HL-60/S4 treated with phorbol 12-myristate 13-acetate at 8.2 ng/mL for 4 days and 3 days (cell line): ENCODE data around the gene HSPA12A.

Experiments
- in situ Hi-C: fragments of 300-500 bp; cut with MboI; formaldehyde crosslinking; loops from 2 replicates; pipeline ENCODE4 v1.15.0; 2022; ENCODE audit warnings: low sequenced_read_pairs

The HSPA12A gene

DNA sequence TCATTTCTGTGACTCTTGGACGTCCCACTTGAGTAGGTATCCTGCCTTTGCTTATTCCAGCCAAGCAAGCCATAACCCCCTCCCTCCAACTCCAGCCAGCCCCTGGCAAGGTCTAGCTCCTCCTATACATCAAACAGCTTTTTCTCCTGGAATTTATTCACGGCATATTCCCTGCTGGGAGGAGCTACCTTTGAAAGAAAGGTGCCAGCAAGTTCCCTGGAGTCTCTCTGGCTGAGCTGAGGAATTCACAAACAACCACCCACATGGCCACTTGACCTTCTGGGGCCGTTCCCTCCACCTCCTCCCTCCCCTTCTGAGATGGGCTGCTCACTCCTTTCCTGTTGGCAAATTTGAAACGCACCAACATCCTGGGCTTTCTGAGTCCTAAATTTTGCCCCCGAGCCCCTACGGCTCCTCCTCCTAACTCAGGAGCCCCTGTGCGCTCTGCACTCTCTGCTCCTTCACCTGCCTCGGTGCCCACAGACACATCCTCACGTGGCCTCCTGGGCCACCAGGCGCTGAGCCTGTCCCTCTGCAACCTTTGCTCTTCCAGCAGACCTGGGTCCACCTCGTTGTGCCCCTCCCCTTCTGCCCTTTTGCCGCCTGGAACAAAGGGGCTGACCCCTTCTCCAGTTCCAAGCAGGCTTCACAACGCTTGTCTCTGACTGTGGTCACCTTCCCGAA, 48.0 kb downstream of the HSPA12A start:
- in situ Hi-C loops, result no loop called here

GRCh38 chr10:116692225-116692624, 50.1 kb downstream of the HSPA12A start:
- in situ Hi-C loops, result no loop called here

DNA sequence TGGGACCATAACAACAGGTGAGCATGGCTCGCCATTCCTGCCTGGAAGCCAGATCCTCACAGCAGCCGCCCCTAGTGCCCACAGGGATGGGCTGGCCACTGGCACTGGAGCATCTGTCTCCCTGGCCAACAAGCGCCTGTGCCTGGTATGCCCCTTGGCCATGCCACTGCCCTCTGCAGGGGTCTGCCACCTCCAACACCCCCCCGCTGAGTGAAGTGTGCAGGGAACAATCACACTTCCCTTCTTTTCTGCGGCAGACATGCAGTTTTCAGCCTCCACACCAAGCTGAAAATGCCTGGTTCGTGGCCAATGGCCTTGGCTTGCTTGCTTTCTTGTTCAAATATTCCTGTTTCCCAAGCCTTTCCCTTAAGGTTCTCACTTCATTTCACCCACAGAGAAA, 50.7 kb downstream of the HSPA12A start:
- in situ Hi-C loops, result no loop called here

DNA sequence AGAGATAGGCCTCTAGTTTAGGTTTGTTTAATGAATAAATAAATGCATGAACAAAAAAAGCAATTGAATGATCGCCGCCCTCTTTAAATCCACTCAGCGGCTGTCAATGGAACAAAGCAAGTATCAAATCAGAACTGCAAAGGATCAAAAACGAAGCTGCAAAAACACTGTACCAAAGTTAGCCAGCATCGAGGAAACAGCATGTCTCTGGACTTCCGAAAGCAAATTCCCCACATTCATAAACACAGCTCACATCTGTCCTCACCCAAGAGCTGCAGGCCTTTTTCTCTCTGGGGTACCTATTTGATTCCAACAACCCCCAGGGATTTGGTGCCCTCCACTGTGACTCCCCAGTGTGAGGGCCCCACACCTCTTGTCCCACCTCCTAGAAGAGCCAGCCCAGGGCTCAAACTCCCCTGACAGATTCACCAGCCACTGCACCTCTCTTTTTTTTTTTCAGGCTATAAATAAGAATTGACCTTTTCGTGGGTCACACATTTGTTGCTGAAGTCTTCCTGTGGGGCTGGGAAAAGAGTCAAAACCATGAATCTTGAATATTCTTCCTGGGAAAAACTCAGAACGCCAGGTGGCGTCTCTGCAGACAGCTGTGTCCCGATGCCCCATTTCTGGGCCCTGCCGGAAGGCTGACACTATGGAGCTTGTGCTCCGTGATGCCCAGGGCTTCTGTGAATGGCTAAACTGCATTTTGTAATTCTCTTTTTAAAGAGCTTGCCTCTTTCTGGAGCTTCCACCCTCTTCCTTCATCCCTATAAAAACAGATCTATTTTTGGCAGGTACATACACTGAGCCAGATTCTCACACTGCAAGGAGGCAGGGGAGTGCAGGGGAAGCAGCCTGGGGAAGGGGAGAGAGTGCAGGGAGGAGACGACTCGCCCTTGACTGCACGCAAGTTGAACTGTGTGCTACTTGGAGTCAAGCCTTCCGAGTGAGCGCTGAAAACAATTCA, 51.7 kb downstream of the HSPA12A start:
- in situ Hi-C loops, result no loop called here

DNA sequence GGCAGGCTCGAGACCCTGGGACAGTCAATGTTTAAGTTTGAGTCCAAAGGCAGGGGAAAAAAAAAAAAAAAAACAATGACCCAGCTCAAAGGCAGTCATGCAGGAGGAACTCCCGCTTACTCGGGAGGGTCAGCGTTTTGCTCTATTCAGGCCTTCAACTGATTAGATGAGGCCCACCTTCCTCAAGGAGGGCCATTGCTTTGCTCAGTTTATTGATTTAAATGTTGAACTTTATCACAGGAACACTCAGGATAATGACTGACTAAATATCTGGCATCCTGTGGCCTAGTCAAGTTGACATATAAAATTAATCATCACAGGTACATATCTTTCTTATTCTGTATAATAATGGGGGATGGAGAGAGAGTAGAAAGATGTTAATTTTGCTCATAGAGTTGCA, 52.6 kb downstream of the HSPA12A start:
- in situ Hi-C loops, result no loop called here

GRCh38 chr10:116688741-116689495, 53.4 kb downstream of the HSPA12A start:
- in situ Hi-C loops, result no loop called here

DNA sequence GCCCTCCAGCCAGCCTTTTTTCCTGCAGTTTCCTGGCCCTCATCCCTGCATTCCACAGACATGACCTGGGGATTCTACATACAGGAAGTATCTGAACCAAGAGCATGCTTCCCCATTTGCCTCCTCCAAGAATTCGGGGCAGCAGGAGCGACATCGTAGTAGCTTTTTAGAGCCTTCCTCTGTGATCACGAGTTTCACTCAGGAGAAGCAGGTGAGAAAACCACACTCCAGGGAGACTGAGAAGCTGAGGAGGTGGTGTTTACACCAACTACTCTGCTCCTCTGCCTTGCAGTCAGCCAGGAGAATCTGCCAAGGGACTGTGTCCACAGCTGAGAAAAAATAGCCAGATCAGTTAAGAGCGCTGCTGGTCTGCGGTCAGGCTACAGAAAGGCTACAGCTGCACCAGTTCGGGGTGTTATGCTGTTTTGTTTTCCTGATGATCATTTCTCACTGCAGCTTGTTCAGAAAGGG, 54.1 kb downstream of the HSPA12A start:
- in situ Hi-C loops, result no loop called here

GRCh38 chr10:116687633-116688032, 54.7 kb downstream of the HSPA12A start:
- in situ Hi-C loops, result no loop called here

- in situ Hi-C loops, result no loop called here
Observed at GRCh38 chr10:116686632-116687031, 55.7 kb downstream of the HSPA12A start.

GRCh38 chr10:116685807-116686206, 56.6 kb downstream of the HSPA12A start:
- in situ Hi-C loops, result no loop called here

DNA sequence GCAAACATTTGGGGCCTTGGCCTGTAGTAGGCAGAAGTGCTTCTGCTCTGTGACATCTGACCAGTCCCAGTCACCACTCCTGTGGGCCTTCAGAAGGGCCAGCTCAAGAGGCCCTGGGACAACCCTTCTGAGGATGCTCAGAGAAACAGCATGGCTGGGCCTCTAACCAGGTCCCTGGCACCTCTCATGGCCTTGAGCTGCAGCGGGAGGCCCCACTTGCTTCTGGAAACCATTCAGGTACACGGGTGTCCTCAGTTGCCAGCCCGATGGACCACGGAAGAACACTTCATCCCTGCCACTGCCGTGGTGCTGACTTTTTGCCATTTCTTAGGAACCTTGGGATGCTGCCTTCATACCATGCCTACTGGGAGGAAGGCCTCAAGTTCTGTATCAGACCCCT, 57.6 kb downstream of the HSPA12A start:
- in situ Hi-C loops, result no loop called here

GRCh38 chr10:116683821-116684220, 58.5 kb downstream of the HSPA12A start:
- in situ Hi-C loops, result no loop called here

GRCh38 chr10:116683166-116683565, 59.2 kb downstream of the HSPA12A start:
- in situ Hi-C loops, result no loop called here

DNA sequence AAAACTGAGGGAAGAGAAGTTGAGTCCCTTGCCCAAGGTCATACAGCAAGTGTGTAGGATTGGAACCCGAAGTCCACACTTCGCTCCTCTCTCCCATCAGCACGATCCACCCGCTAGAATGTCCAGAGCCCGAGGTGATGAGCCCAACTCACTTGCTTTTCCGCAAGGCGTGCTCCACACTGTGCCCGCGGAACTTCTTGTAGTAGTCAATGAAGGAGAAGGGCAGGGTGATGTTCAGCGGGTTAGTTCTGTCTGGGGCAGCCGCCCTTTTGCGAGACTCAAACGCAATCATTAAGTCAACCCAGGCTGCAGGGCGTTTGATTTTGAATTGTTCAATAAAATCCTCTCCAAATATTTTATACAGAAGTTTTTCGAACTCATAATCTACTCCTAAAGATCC, 63.0 kb downstream of the HSPA12A start:
- in situ Hi-C loops, result no loop called here

DNA sequence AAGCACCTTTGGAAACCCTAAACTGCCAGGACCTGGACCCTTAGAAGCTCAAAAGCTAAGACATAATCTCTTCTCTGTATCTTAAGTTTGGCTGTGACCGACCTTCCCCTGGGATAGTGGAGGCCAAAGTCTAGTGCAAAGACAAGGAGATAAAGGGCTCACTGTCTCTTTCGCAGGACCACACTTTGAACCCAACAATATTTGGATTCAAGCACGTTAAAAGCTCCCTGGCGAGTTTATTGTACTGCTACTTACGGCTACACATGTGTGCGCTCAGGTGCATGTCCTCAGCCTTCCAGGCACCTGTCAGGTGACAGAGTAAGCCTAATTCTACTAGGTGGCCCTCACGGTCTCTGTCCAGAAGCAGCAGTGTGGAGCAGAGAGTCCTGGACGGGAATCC, 65.7 kb downstream of the HSPA12A start:
- in situ Hi-C loops, result no loop called here

DNA sequence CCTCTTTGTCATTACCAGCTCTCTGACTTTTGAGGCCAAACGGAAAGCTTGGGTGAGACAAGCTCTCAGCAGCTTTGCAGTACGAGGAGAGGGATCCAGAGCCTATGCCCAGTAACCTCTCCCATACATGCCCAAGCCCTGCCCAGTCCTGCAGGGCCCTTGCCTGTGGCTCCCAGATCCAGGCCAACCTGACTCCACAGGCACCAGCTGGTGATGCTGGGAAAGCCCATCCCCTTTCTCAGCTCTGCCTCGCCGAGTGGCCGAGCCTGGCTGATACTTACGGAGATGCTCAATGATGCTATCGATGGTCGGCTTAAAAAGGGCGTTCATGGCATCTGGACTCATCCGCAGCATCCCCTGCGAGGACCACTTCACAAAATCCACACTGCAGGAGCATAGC, 66.2 kb downstream of the HSPA12A start:
- in situ Hi-C loops, result no loop called here

DNA sequence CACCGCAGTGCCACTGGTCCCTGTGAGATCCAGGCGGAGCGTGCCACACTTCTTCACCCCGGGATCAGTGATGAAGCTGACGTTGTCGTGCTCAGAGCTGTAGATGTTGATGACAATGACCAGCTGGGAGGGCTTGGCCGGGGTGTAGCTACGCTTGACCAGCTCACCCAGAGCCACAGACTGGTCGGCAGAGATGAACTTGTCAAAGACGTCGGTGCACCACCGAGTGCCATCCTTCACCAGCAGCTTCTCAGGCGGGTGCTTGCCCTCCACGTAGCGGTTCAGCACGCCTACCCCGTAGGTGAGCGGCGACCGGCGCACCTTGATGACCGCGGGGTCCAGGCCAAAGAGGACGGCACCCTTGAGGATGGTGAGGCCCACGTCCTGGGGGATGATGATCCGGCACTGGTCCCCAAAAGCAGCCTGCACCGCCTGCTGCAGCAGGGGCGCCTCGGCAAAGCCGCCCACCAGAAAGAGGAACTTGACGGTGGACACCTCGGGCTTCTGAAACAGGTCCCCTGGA, 67.4 kb downstream of the HSPA12A start:
- in situ Hi-C loops, result no loop called here

- in situ Hi-C loops, result no loop called here
Observed at GRCh38 chr10:116673866-116674265, 68.5 kb downstream of the HSPA12A start.

GRCh38 chr10:116672891-116673290, 69.5 kb downstream of the HSPA12A start:
- in situ Hi-C loops, result no loop called here

GRCh38 chr10:116671274-116671926, 71.0 kb downstream of the HSPA12A start:
- in situ Hi-C loops, result no loop called here

GRCh38 chr10:116670706-116671105, 71.7 kb downstream of the HSPA12A start:
- in situ Hi-C loops, result no loop called here
